Kidney capillary endothelial cell (primary cell): Measurements from ENCODE around the gene PGD.

Source experiments
- DNase-seq: peaks from one replicate; pipeline ENCODE4 v3.0.0-alpha.2; 2018; ENCODE audit warnings: low spot score

Gene PGD

GRCh38 chr1:10398734-10399443 lies at the start of gene PGD:
Gene PGD (plus strand): TSS chr1:10399064. CDS start chr1:10399118, 54 bp downstream.
- DNase-seq, result peak; percentile 97

GRCh38 chr1:10353282-10353681 lies 45.6 kb upstream of the PGD start:
- DNase-seq, result no peak

- DNase-seq, result no peak
These were observed 45.2 kb upstream of the PGD start for GRCh38 chr1:10353693-10354092.

- DNase-seq, result no peak
These were observed 38.8 kb upstream of the PGD start for GRCh38 chr1:10360045-10360444.

GRCh38 chr1:10361515-10361914 lies 37.3 kb upstream of the PGD start:
- DNase-seq, result no peak

GRCh38 chr1:10368194-10368593 lies 30.7 kb upstream of the PGD start:
- no peak for DNase-seq

- DNase-seq, result no peak
These were observed 24.4 kb upstream of the PGD start for GRCh38 chr1:10374442-10374860.

GRCh38 chr1:10377365-10378029 lies 21.4 kb upstream of the PGD start:
- peak; percentile 48 for DNase-seq

- DNase-seq, result peak; percentile 55
These were observed 20.6 kb upstream of the PGD start for GRCh38 chr1:10378081-10378841.

- no peak for DNase-seq
These were observed 19.7 kb upstream of the PGD start for GRCh38 chr1:10379101-10379620.

- DNase-seq, result no peak
These were observed 19.2 kb upstream of the PGD start for GRCh38 chr1:10379676-10380075.

GRCh38 chr1:10380594-10381275 lies 18.1 kb upstream of the PGD start:
- DNase-seq, result no peak

GRCh38 chr1:10383630-10384029 lies 15.2 kb upstream of the PGD start:
- no peak for DNase-seq

GRCh38 chr1:10384219-10384618 lies 14.6 kb upstream of the PGD start:
- no peak for DNase-seq

- no peak for DNase-seq
These were observed 11.8 kb upstream of the PGD start for GRCh38 chr1:10386761-10387676.

GRCh38 chr1:10387677-10388386 lies 11.0 kb upstream of the PGD start:
- DNase-seq, result peak; percentile 57

GRCh38 chr1:10388387-10388715 lies 10.5 kb upstream of the PGD start:
- no peak for DNase-seq

GRCh38 chr1:10389271-10389973 lies 9.4 kb upstream of the PGD start:
- no peak for DNase-seq

GRCh38 chr1:10396870-10397269 lies 2.0 kb upstream of the PGD start:
- no peak for DNase-seq

GRCh38 chr1:10398278-10398733 lies 558 bp upstream of the PGD start:
- DNase-seq, result no peak
